WTC11 (cell line): Measurements from ENCODE around the gene SLC16A7. TPM values are rescaled to one million over a fixed set of nuclear protein-coding genes. Genes with fewer than 3 reads are reported as not detected.

Source experiments
- ATAC-seq: fragments of 200-7000 bp; cut with Tn5 transposase; 2 replicates; pipeline ENCODE4 v1.10.0; 2021; ENCODE audit warnings: mild to moderate bottlenecking, moderate library complexity
- CTCF ChIA-PET: fragments of 300-600 bp; sonication (Branson Sonifier 250); formaldehyde crosslinking; loops from one replicate; lab custom pipeline; 2021; ENCODE audit warnings: antibody characterized with exemption; lab: Charles Lee
- POLR2A ChIA-PET: fragments of 350-600 bp; sonication (Branson Sonifier 250); formaldehyde crosslinking; loops from one replicate; lab custom pipeline; 2021; ENCODE audit warnings: antibody characterized with exemption; lab: Charles Lee
- DNase-seq: peaks from one replicate; pipeline ENCODE4 v3.0.0; 2021; ENCODE audit warnings: low spot score
- H3K27ac Mint-ChIP-seq: 2 replicates; pipeline ENCODE4 v1.8.0; 2021; ENCODE audit warnings: mixed read lengths
- H3K27me3 Mint-ChIP-seq: 2 replicates; pipeline ENCODE4 v1.8.0; 2021; ENCODE audit warnings: low read depth, mild to moderate bottlenecking, moderate library complexity, mixed read lengths
- H3K36me3 Mint-ChIP-seq: 2 replicates; pipeline ENCODE4 v1.8.0; 2021; ENCODE audit warnings: mixed read lengths
- H3K4me1 Mint-ChIP-seq: 2 replicates; pipeline ENCODE4 v1.8.0; 2022; ENCODE audit warnings: mixed read lengths
- H3K4me3 Mint-ChIP-seq: 2 replicates; pipeline ENCODE4 v1.8.0; 2021; ENCODE audit warnings: mild to moderate bottlenecking, moderate library complexity, mixed read lengths
- H3K9me3 Mint-ChIP-seq: 2 replicates; pipeline ENCODE4 v1.8.0; 2021; ENCODE audit warnings: mixed read lengths
- AFF4 ChIP-seq: sonication (generic); formaldehyde crosslinking; IDR thresholded peaks from 2 replicates; pipeline ENCODE4 v1.8.1; 2023; ENCODE audit warnings: mild to moderate bottlenecking, missing genetic modification reagents, borderline replicate concordance
- CREB1 ChIP-seq: sonication (generic); formaldehyde crosslinking; IDR thresholded peaks from 2 replicates; pipeline ENCODE4 v1.8.0; 2023; ENCODE audit warnings: mild to moderate bottlenecking, missing genetic modification reagents
- ESRRA ChIP-seq: sonication (generic); formaldehyde crosslinking; IDR thresholded peaks from 2 replicates; pipeline ENCODE4 v1.8.1; 2022; ENCODE audit warnings: mild to moderate bottlenecking, missing genetic modification reagents, borderline replicate concordance
- IRF1 ChIP-seq: sonication (generic); formaldehyde crosslinking; IDR thresholded peaks from 2 replicates; pipeline ENCODE4 v1.8.0; 2023; ENCODE audit warnings: missing genetic modification reagents
- MYBL2 ChIP-seq: sonication (generic); formaldehyde crosslinking; IDR thresholded peaks from 2 replicates; pipeline ENCODE4 v1.8.1; 2023; ENCODE audit warnings: mild to moderate bottlenecking, moderate library complexity, missing genetic modification reagents
- NFE2L1 ChIP-seq: sonication (generic); formaldehyde crosslinking; IDR thresholded peaks from 2 replicates; pipeline ENCODE4 v1.8.1; 2023; ENCODE audit warnings: missing genetic modification reagents
- NFYB ChIP-seq: sonication (generic); formaldehyde crosslinking; conservative IDR thresholded peaks from 2 replicates; pipeline ENCODE4 v1.8.0; 2022; ENCODE audit warnings: low read depth, missing genetic modification reagents
- NR3C1 ChIP-seq: sonication (generic); formaldehyde crosslinking; conservative IDR thresholded peaks from 2 replicates; pipeline ENCODE4 v1.8.1; 2023; ENCODE audit warnings: low read depth, mild to moderate bottlenecking, missing genetic modification reagents
- RELA ChIP-seq: sonication (generic); formaldehyde crosslinking; IDR thresholded peaks from 2 replicates; pipeline ENCODE4 v1.8.1; 2022; ENCODE audit warnings: missing genetic modification reagents, mild to moderate bottlenecking, borderline replicate concordance
- RORB ChIP-seq: fragments of 250-450 bp; sonication (Bioruptor Pico); IDR thresholded peaks from 2 replicates; pipeline ENCODE4 v1.9.0; 2021; ENCODE audit warnings: mild to moderate bottlenecking
- SMAD3 ChIP-seq: sonication (generic); formaldehyde crosslinking; IDR thresholded peaks from 2 replicates; pipeline ENCODE4 v1.8.0; 2022; ENCODE audit warnings: missing genetic modification reagents, mild to moderate bottlenecking, borderline replicate concordance
- SMAD4 ChIP-seq: sonication (generic); formaldehyde crosslinking; IDR thresholded peaks from 2 replicates; pipeline ENCODE4 v1.8.0; 2022; ENCODE audit warnings: mild to moderate bottlenecking, missing genetic modification reagents
- ZBTB43 ChIP-seq: sonication (generic); formaldehyde crosslinking; IDR thresholded peaks from 2 replicates; pipeline ENCODE4 v1.8.1; 2023; ENCODE audit warnings: mild to moderate bottlenecking, missing genetic modification reagents
- ZNF121 ChIP-seq: sonication (generic); formaldehyde crosslinking; IDR thresholded peaks from 2 replicates; pipeline ENCODE4 v1.8.0; 2023; ENCODE audit warnings: missing genetic modification reagents
- ZNF317 ChIP-seq: sonication (generic); formaldehyde crosslinking; IDR thresholded peaks from 2 replicates; pipeline ENCODE4 v1.8.1; 2023; ENCODE audit warnings: low read depth, mild to moderate bottlenecking, moderate library complexity, missing genetic modification reagents, borderline replicate concordance
- total RNA-seq: library from RNA; stranded (reverse); gene quantifications from 3 replicates; pipeline ENCODE4 v1.2.3, GENCODE V29; 2021
- TF ChIP-seq, protein P1 (sequence below): sonication (generic); formaldehyde crosslinking; IDR thresholded peaks from 2 replicates; pipeline ENCODE4 v1.8.0; 2022; ENCODE audit warnings: mild to moderate bottlenecking, missing genetic modification reagents
- TF ChIP-seq, protein P2 (sequence below): fragments of 250-450 bp; sonication (Bioruptor Pico); IDR thresholded peaks from 2 replicates; pipeline ENCODE4 v1.8.0; 2021; ENCODE audit warnings: mild to moderate bottlenecking
- TF ChIP-seq, protein P3 (sequence below): fragments of 250-450 bp; sonication (Bioruptor Pico); IDR thresholded peaks from 2 replicates; pipeline ENCODE4 v1.9.0; 2021; ENCODE audit warnings: mild to moderate bottlenecking
- TF ChIP-seq, protein P4 (sequence below): sonication (generic); formaldehyde crosslinking; IDR thresholded peaks from 2 replicates; pipeline ENCODE4 v1.8.1; 2022; ENCODE audit warnings: missing genetic modification reagents, borderline replicate concordance

SLC16A7 gene
- total RNA-seq, 1 experiment from 2014 or later, result 3.4 TPM

GRCh38 chr12:59716043-59716442, 120.2 kb downstream of the SLC16A7 start (continued):
- no peak for TF ChIP-seq ZBTB43 (CRISPR knock-in tag)
- no peak for TF ChIP-seq RELA (CRISPR knock-in tag)
- TF ChIP-seq, all 79 proteins: peak for 0

GRCh38 chr12:59717436-59717835, 121.6 kb downstream of the SLC16A7 start:
- Mint-ChIP-seq H3K27ac (no peak overlapping the region), H3K4me3 (no peak overlapping the region), H3K9me3 (peaks cover 6% of the 10 kb centered on the region; the same call in 1 of the 2 replicates), H3K4me1 (no peaks in the 10 kb centered on the region), H3K27me3 (no peaks in the 10 kb centered on the region), H3K36me3 (no peaks in the 10 kb centered on the region)
- POLR2A ChIA-PET, result no interaction called here
- no peak for DNase-seq
- ATAC-seq, result no peak
- CTCF ChIA-PET, result no interaction called here
- TF ChIP-seq, protein P1, sequence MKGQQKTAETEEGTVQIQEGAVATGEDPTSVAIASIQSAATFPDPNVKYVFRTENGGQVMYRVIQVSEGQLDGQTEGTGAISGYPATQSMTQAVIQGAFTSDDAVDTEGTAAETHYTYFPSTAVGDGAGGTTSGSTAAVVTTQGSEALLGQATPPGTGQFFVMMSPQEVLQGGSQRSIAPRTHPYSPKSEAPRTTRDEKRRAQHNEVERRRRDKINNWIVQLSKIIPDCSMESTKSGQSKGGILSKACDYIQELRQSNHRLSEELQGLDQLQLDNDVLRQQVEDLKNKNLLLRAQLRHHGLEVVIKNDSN (CRISPR knock-in tag), result no peak
- TF ChIP-seq RORB (CRISPR knock-in tag), result no peak
- no peak for TF ChIP-seq NFYB (CRISPR knock-in tag)
- TF ChIP-seq, protein P2, sequence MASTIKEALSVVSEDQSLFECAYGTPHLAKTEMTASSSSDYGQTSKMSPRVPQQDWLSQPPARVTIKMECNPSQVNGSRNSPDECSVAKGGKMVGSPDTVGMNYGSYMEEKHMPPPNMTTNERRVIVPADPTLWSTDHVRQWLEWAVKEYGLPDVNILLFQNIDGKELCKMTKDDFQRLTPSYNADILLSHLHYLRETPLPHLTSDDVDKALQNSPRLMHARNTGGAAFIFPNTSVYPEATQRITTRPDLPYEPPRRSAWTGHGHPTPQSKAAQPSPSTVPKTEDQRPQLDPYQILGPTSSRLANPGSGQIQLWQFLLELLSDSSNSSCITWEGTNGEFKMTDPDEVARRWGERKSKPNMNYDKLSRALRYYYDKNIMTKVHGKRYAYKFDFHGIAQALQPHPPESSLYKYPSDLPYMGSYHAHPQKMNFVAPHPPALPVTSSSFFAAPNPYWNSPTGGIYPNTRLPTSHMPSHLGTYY (CRISPR knock-in tag), result no peak
- TF ChIP-seq, protein P3, sequence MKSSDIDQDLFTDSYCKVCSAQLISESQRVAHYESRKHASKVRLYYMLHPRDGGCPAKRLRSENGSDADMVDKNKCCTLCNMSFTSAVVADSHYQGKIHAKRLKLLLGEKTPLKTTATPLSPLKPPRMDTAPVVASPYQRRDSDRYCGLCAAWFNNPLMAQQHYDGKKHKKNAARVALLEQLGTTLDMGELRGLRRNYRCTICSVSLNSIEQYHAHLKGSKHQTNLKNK, result no peak
- TF ChIP-seq ZNF121 (CRISPR knock-in tag), result no peak
- no peak for TF ChIP-seq ESRRA (CRISPR knock-in tag)
- TF ChIP-seq CREB1 (CRISPR knock-in tag), result no peak
- TF ChIP-seq IRF1 (CRISPR knock-in tag), result no peak
- TF ChIP-seq SMAD4 (CRISPR knock-in tag), result no peak
- no peak for TF ChIP-seq ZNF317 (CRISPR knock-in tag)
- TF ChIP-seq NR3C1 (CRISPR knock-in tag), result no peak
- no peak for TF ChIP-seq MYBL2 (CRISPR knock-in tag)
- TF ChIP-seq, protein P4, sequence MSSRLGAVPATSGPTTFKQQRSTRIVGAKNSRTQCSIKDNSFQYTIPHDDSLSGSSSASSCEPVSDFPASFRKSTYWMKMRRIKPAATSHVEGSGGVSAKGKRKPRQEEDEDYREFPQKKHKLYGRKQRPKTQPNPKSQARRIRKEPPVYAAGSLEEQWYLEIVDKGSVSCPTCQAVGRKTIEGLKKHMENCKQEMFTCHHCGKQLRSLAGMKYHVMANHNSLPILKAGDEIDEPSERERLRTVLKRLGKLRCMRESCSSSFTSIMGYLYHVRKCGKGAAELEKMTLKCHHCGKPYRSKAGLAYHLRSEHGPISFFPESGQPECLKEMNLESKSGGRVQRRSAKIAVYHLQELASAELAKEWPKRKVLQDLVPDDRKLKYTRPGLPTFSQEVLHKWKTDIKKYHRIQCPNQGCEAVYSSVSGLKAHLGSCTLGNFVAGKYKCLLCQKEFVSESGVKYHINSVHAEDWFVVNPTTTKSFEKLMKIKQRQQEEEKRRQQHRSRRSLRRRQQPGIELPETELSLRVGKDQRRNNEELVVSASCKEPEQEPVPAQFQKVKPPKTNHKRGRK (CRISPR knock-in tag), result no peak
- TF ChIP-seq, all 79 proteins: peak for 0

- ATAC-seq, result no peak
- H3K4me1 Mint-ChIP-seq, result no peaks in the 10 kb centered on the region
- no peaks in the 10 kb centered on the region for H3K9me3 Mint-ChIP-seq
- ChIA-PET POLR2A (no interaction called here), CTCF (no interaction called here)
- H3K36me3 Mint-ChIP-seq, result no peaks in the 10 kb centered on the region
- TF ChIP-seq SMAD3 (CRISPR knock-in tag), result no peak
- no peak for TF ChIP-seq NFE2L1 (CRISPR knock-in tag)
- no peak for TF ChIP-seq ZBTB43 (CRISPR knock-in tag)
- no peak for TF ChIP-seq AFF4 (CRISPR knock-in tag)
- no peak overlapping the region for H3K4me3 Mint-ChIP-seq
- no peak overlapping the region for H3K27ac Mint-ChIP-seq
- no peaks in the 10 kb centered on the region for H3K27me3 Mint-ChIP-seq
- DNase-seq, result no peak
Observed at GRCh38 chr12:59719701-59720100, 123.9 kb downstream of the SLC16A7 start.
